Activated CD4-positive, alpha-beta T cell treated with anti-CD3 and anti-CD28 coated beads for 4 hours (primary cell): ENCODE measurements around the gene MX2.

Experiments used
- DNase-seq, 2 donors: peaks; one replicate each; pipeline ENCODE4 v3.0.0-alpha.2; 2020

The MX2 gene

DNA sequence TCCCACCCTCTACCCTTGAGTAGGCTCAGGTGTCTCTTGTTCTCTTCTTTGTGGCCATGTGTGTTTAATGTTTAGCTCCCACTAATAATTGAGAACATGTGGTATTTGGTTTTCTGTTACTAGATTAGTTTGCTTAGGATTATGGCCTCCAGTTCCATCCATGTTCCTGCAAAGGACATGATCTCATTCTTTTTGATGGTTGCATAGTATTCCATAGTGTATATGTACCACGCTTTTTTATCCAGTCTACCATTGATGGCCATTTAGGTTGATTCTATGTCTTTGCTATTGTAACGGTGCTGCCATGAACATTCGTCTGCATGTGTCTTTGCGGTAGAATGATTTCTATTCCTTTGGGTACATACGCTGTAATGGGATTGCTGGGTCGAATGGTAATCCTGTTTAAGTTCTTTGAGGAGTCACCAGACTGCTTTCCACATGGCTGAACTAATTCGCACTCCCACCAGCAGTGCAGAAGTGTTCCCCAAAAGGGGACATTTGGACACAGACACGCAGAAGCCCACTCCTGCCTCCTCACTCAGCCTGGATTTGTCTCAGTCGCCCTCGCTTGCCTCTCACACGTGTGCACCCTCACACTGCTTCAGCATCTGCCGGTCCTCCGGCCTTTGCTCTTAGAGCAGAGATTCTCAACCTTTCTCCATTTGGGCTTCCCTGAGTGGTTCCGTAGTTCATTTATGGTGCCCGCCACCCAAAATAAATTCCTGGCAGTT, 3.7 kb downstream of the MX2 start:
- DNase-seq: no peak

DNA sequence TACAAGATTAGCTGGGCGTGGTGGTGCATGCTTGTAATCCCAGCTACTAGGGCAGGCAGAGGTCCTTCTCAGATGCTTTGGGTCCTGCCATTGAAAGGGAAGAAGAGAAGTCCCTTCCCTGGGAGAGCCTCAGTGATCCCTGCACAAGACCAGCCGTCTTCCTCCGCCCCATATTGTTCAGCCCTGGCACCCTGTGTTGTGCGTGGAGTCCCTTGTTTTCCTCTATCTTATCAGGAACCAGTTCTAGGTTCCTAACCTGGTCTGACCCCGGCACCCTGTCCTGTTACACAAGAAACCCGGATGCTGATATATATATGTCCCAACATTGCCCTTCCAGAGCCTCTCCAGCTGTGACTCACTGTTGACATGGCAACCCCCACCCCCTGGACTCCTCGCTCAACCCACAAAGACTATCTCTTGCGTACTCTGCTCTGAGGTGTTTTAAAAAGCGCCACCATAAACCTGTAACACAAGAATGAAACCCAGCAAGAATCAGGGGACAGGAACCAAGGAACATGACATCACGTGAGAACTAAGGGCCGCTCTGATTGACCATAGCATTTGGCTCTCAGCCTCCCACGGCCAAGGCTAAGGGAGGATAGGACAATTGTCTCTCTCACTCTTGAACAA, 4.8 kb downstream of the MX2 start:
- DNase-seq: no peak

DNA sequence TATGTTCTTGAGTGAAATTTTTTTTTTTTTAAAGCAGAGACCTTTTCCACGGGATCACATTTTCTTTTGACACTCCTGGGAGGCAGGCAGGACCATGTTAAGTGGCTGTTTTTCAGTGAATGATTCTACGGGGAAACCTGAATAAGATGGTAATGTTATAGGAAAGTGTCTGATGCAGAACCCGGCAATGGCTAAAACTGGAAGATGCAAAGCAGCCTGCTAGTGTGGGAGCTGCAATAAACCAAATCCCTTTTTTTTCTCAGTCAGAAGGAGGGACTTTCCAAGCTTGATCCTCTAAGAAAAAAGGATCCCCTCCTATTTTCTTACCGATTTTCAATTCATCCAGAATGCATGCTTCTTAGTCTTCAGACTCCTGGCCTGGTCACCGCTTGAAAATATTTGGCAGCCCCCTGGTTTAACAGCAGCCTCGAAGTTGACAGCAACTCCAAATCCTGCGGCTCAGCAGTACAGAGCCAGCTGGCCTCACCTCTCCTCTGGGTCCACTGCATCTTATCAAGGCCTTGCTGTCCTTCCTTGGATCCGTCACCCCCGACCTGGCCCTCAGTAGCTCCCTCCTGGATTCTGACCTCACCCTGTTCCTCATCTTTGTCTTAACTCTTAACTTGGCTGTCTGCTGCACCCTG, 5.6 kb downstream of the MX2 start:
- no peak for DNase-seq

DNA sequence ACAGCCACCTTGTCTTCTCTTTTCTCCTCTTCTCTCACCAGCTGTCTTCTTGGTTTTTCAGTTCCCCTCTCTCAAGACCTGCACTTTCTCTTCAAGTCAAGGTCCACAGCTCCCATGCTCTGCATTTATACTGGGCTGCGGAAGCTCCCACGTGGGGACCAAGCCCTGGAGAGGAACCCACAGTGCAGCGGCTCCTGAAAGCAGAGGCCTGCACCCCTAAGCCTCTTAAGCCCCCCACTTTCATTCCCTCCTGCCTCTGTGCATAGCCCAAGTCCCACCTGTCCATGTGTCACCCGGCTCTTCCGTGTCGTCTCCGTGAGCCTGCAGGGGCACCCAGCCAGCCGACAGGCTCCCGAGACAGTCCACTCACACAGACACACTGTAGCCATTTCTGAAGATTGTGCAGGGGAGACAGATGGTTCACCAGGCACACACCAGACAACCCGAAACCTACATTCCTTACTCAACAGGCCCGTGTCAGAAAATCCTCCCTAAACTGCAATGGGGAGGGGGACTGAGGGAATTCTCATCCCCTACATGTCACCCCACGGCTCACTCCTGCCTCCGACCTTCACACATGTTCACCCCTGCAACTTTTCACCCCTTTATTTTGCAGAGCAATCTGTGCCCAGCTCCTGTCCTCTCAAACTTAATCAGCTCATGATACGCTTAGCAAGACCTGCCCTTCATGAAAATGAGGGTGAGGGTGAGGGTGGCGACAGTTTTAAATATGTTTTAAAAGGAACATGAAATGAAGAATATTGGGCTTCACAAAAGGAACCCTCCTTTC, 6.3 kb downstream of the MX2 start:
- no peak for DNase-seq

DNA sequence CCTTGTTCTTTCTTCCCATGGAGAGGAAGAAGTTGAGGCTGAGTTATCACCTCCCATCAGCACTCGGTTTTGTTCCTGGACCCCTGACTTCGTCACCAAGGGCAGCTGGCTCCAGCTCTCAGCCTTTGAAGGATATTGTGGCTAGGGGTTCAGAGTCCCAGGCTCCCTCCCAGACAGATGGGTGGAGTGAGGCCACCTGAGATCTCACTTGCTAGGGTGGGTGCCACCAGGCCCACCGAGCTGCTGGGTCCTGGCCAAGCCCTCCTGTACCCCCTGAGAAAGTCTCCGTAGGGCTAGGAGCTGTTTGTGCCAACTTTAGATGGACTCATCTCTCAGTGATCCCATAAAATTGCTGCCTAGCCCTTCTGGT, 6.9 kb downstream of the MX2 start:
- DNase-seq: no peak

DNA sequence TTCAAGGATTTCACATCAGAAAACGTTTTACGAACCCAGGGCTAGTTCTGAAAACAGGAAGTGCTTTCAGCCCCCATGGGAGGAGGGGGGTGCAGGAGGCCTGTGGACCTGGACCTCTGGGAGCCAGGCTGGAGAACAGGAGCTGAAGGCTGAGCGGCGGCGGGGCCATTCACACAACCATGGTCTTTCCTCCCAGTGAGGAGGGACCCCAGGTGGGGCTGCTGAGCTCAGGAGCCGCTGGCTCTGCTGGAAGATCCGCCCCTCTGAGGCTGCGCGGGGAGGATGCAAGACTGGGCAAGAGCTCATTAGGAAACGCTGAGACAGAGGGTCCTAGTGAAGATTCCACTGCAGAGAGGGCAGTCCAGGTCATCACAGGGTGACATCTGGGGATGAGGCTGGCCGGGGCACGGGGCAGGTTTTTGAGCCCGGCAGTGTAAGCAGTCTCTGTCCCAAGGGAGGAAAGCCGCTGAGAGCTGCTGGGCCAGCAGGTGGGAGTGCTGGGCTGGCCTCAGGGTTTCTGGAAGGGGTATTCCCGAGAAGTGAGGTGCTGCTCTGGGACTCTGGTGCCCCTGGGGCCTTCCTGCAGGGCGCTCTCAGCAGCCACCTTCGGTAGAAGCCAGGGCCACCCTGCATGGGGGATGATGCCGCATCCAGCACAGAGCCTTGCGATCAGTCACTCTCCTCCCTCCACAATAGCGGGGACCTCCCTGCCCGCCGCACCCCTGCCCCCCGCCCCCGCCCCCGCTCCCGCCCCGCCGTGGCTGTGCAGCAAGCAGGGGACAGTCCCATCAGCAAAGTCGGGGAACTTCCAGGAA, 7.5 kb downstream of the MX2 start:
- peak in 1 of 2 donors; percentile 16 for DNase-seq

DNA sequence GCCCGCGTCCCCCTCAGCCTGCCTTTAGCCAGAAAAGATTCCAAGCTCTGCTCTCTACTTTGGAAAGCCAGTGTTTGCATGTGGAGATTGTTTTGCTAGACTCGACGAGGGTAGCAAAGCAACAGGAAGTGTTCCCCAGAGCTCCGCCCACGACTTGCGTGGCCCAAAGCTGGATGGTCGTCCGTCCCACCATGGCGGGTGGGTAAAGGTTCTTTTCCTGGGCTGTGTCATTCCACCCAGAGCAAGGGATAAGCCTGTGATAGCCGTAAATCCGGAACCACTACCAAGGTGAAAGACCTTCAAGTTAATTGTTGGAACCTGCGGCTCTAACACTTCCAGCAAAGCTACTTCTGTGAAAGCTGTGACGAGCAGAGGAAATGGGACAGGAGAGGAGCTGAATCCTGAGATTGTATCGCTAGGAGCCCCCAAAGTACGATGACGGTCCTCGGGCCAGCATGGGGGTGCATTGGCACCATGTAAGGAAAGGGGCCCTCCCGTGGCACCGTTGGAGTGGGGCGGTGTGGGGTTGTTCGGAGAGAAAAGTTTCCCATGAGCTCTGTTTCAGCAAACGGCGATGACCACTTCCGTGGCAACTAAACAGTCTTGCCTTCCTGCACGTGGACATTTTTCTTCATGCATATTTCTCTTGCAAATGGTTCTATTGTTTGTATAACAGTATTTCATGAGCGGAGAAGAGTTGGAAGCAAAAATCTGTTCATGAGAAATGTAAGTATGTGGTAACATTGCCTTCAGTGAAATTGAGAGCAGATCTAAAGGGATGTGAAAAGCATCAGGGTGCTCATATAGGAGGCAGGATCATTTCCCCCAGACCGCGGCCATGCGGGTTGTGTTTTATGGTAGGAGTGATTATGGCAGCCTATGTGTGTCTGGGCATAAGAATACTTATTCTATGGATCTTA, 8.4 kb downstream of the MX2 start:
- DNase-seq: no peak

DNA sequence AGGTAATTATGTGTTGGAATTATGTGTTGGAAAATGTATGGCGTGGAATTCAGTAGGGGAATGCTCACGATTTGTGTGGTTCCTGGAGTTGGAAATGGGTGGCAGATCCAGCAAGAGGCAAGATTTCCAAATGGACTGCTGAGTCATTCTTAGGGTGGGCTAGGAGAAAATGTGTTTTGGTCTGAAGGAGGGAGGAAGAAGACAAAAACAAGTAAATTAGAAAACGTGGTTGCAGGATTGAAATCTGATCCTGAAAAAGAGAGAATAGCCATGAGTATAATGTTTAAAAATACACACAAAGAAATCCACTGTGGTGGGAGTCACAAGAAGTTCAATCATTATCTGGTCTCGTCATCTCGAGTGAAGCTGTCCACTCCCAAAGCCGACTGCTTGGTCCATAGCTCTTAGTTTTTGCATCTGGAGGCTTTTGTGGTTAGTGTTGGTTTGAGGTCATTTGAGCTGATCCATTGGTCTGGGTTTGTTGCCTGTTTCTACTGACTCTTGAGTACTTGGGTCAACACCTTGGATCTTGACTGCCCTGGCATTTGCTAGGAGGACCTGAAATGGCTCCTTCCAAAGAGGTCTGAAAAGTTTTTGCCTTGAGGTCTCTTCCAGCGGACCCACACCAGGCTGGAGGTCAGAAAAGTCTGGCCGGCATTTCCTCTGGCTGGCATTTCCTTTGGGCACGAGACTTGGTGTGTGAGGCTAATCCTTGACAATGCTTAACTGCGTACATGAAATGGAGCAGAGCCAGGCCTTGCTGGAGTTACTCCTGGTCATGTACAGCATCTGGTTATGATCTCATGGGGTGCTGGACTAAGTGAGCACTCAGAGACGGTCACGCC, 9.2 kb downstream of the MX2 start:
- DNase-seq: no peak

DNA sequence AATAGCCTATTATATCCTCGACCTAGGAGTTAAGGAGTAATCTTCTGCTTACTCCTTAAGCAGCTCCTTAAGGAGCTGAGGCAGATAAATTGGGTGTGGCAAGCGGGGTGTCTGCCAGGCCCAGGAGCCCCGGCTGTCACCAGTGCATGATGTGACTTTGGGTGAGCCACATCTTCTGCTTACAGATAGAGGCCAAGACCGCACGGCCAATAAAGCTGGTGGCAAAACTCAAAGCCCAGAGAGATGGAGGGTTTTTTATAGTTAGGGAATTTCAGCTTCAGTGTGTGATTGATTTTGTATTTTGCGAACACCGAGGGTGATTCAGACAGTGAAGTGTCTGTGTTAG, 9.8 kb downstream of the MX2 start:
- DNase-seq: no peak

DNA sequence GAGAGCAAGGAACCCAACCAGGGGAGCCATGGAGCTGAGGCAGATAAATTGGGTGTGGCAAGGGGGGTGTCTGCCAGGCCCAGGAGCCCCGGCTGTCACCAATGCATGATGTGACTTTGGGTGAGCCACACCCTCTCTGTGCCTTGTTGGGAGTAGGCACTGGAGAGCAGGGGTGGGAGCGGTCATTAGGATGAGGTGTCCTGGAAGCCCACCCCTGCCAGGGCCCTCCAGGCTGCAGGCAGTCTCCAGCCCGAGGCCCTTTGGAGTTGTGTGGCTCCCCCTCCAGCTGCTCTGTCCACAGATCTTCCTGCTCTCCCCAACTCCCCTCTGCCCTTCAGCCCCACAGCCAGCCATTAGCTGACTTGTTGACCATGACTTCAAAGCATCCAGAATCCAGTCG, 11.4 kb downstream of the MX2 start:
- DNase-seq: no peak

DNA sequence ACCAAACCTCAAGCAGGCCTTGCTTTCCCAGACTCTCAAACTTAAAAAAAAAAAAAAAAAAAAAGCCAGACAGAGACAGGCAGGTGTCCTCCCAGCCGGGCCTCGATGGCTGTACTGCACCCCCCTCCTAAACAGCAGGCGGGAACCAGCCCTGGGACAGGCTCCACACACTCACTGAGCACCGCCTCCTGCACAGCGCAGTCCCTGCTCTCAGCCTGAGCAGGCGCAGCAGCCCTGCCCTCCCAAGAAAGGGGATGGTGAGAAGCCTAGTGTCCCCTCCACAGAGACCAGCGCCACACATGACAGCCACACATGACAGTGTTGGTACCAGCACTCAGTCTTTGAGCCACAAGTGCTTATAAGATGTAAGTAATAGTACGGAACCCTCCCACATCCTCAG, 11.9 kb downstream of the MX2 start:
- DNase-seq: no peak

DNA sequence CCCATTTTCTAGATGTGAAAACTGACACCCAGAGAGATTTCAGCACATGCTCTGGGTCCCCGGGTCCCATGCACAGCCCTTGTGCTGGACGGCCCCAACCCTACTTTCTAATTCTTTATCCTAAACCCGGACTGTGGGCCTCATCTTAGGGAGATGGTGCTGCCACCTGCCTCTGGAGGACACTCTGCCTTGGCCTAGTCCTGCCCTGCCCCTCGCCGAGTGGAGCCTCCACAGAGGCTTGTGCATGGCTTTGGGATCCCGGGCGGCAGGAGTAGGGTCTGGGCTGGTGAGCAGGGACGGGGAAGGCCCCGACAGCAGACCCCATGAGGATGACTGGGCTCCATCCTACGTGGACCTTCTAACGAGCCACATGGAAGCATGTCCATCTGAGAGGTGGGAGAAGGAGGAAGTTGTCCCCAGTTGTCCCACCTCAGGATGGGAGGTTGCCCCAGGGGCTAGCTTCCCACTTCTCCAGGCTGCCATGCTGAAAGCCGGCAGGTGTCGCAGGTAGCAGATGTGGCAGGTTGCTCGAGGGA, 12.4 kb downstream of the MX2 start:
- DNase-seq: no peak

DNA sequence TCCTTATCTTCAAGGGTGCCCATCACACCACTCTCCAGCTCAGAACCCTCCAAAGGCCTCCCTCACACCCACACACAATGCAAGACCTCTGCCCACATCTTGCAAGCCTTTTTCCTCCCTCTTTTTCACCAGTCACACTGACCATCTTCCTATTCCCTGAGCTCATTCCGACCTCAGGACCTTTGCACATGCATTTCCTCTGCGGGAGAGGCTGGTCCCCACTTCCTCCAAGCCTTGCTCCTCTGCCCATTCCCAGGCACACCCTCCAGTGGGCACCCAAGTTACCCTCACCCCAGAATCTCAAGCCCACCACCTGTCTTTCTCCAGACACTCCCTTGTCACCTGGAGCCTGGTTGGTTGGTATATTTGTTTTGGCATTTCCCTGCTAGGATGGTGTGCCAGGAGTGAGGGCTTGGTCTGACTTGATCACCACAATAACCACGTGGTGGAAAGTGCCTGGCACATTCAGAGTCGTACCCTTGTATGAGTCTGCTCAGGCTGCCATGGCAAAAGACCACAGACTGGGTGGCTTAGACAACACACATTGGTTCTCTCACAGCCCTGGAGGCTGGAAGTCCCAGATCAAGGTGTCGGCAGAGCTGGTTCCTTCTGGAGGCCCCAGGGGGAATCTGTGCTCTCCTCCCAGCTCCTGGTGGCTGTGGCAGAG, 13.2 kb downstream of the MX2 start:
- no peak for DNase-seq

DNA sequence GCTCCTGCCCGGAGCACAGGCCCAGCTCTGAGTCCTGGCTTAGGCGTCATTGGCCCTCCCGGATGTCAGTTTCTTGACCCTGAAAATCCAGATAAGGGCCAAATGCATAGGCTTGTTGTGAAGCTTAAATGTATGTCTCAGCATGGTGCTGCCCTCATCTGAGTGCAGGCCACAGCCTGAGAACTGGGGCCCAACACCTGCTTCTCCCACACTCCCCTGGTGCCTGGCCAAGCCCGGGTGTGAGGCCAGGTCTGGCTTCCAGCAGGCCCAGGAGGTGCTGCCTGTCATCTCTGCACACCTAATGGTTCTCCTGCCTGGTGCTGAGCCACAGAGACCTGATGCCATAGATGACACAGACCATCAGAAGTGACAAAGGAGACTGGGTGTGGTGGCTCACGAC, 14.0 kb downstream of the MX2 start:
- DNase-seq: no peak

DNA sequence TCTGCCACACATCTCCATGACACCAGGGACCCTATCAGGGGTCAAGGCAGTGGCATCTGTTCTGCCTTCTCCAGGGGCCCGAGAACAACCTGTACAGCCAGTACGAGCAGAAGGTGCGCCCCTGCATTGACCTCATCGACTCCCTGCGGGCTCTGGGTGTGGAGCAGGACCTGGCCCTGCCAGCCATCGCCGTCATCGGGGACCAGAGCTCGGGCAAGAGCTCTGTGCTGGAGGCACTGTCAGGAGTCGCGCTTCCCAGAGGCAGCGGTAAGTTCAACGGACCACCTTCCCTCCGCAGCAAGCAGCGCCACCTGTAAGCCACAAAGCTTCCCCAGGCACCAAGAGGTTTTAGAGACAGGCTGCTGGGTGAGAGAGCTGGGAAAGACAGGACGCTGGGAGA, 15.9 kb downstream of the MX2 start:
- DNase-seq: no peak

DNA sequence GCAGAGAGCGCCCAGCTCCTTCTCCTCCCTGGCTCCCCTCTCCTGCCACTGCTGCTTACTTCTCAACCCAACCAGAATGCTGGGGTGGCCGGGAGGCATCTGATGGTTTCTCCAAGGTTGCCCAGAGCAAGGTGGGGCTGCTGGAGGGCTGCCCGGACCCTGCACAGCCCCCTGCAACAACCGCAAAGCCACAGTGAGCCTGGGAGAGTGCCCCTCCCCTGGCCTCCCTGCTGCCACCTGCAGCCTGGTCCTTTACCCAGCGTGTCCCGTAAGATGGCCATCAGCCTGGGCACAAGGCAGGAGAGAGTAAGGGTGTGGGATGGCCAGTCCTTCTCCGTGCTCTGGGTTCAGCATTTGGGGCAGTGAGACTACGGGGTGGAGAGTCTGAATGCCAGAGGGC, 17.0 kb downstream of the MX2 start:
- no peak for DNase-seq

DNA sequence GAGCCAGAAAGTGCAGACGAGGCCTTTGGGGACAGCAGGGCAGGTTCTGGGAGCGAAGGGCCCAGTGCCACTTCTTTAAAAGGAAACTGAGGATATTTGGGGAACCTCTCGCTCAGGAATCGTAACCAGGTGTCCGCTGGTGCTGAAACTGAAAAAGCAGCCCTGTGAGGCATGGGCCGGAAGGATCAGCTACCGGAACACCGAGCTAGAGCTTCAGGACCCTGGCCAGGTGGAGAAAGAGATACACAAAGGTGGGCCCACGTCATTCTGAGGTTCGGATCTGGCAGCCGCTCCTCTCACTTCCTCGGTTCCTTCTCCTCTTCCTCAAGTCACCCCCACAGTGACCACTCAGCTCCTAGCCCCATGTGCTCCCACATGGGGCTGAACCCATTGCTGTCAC, 18.1 kb downstream of the MX2 start:
- no peak for DNase-seq

DNA sequence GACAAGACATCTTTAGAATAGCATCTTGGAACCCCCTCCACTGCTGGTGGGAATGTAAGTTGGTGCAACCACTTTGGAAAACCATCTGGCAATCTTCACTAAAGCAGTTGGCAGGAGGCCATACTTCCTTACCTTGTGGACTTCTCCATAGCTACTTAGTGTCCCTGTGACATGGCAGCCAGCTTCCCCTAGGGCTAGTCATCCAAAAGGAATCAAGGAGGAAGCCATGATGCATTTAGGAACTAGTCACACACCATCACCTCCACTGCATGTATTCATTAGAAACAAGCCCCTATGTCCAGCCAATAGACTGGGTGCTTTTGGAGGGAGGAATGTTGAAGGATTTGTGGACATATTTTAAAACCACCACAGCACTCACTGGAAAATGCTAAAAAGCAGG, 19.9 kb downstream of the MX2 start:
- DNase-seq: no peak

DNA sequence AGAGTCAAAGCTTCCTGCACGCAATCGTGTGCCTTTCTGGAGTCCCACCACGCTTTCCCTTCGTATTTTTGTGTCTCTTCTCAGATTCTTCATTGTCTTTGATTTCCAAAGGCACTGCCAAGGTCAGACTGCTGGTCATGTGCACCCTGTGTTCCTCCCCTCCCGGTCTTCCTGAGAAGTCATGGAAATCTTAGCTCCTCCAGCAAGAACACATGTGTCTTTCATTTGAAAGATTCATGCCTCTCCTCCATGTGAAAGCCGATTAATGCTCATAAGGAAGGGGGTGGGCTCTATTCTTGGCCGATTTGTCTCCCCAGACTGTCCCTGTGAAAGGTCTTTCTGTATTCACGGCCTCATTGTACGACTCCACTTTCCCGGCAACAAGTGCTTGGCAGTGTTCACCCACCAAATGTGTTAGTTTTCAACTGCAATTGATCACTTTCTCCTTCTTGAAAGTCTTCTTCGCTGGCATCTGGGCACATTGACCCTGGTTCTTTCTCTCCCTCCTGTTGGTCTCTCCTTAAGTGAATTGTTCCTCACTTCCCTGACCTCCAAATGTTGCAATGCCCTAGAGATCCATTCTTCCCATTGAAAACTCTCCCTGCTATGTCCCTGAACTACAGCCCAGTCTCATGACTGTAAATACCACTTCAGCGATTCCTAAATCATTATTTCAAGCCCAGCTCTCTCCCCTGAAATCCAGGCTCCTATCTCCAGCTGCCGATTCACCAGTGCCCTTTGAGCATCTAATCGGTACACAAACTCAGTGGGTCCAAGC, 25.4 kb downstream of the MX2 start:
- DNase-seq: no peak
